ENCODE results near the gene SNRPA1.
A peak's percentile ranks its signal among the peaks of the same experiment; 100 is the strongest.

The SNRPA1 gene

DNA sequence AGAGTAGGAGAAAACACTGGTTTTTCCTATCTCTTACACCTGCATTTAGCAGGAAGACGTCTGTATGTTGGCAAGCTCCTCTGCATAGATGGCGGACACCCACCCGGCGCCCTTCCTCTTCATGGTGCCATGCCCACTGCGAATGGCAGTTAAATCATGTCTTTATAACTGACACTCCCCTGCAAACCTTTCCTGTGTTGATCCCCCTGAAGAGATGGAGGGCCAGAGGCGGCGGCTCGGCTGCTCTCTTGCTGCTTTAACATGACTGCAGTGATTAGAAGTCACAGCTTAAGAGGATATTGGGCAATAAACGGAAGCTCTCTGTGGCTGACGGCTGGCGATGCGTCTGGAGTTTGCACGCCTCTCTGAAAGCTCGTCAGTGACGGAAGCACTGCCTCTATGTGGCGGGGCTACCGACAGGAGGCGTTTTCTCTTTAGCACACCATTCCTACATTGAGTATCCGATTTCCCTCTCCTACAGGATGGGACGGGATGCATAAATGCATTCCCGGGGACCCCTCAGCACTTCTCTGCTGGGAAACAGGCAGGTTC is 25.5 kb upstream of the SNRPA1 start:
- in situ Hi-C loops (cut with HindIII; ENCODE audit: low sequenced_read_pairs): no loop called here
- no peak for DNase-seq (ENCODE audit: low read depth, low spot score)
- peak; percentile 7 for TF ChIP-seq CTCF (IDR thresholded peaks at IDR 0.05; ENCODE audit: low read depth, low read length)
- H3K4me3 ChIP-seq (ENCODE audit: low read depth, low read length): no peak overlapping the region

DNA sequence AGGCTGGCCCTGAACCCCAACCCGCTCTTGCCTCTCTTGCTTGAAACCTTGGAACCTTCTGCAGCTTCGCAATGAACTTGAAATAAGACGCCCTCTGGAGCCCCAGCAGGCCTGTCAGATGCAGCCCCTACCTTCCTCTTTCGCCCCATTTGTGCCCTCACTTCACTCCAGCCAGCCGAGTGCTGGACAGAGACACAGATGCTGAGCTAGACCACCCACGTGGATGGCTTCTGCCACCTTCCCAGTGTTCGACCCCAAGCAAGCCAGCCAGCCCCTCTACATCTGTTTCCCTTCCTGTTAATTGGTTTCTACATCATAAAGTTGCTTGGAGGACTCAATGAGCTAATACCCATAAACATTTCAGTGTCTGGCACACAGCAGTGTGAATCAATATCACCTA is 23.8 kb upstream of the SNRPA1 start:
- no peak for TF ChIP-seq CTCF (IDR thresholded peaks at IDR 0.05; ENCODE audit: low read depth, low read length)
- DNase-seq (ENCODE audit: low read depth, low spot score): no peak
- H3K4me3 ChIP-seq (ENCODE audit: low read depth, low read length): no peak overlapping the region
- in situ Hi-C loops (cut with HindIII; ENCODE audit: low sequenced_read_pairs): no loop called here

GRCh38 chr15:101318147-101318819 is 23.2 kb upstream of the SNRPA1 start:
- H3K4me3 ChIP-seq (ENCODE audit: low read depth, low read length): no peak overlapping the region
- no peak for DNase-seq (ENCODE audit: low read depth, low spot score)
- in situ Hi-C loops (cut with HindIII; ENCODE audit: low sequenced_read_pairs): no loop called here
- TF ChIP-seq CTCF (IDR thresholded peaks at IDR 0.05; ENCODE audit: low read depth, low read length): no peak

GRCh38 chr15:101317336-101317872 is 22.4 kb upstream of the SNRPA1 start:
- no peak for DNase-seq (ENCODE audit: low read depth, low spot score)
- TF ChIP-seq CTCF (IDR thresholded peaks at IDR 0.05; ENCODE audit: low read depth, low read length): no peak
- no peak overlapping the region for H3K4me3 ChIP-seq (ENCODE audit: low read depth, low read length)
- in situ Hi-C loops (cut with HindIII; ENCODE audit: low sequenced_read_pairs): no loop called here

GRCh38 chr15:101316529-101316928 is 21.5 kb upstream of the SNRPA1 start:
- H3K4me3 ChIP-seq (ENCODE audit: low read depth, low read length): no peak overlapping the region
- TF ChIP-seq CTCF (IDR thresholded peaks at IDR 0.05; ENCODE audit: low read depth, low read length): no peak
- in situ Hi-C loops (cut with HindIII; ENCODE audit: low sequenced_read_pairs): no loop called here
- DNase-seq (ENCODE audit: low read depth, low spot score): no peak

GRCh38 chr15:101315736-101316135 is 20.7 kb upstream of the SNRPA1 start:
- no peak overlapping the region for H3K4me3 ChIP-seq (ENCODE audit: low read depth, low read length)
- no peak for DNase-seq (ENCODE audit: low read depth, low spot score)
- in situ Hi-C loops (cut with HindIII; ENCODE audit: low sequenced_read_pairs): no loop called here
- TF ChIP-seq CTCF (IDR thresholded peaks at IDR 0.05; ENCODE audit: low read depth, low read length): no peak

Data from astrocyte of the spinal cord (primary cell).